Activated effector memory CD4-positive, alpha-beta T cell treated with Interleukin-2 at 50 U/mL for 16 hours (primary cell): Measurements from ENCODE around the gene SPRR1A.
"Not testable (repeated sequence)": the region's sequence is repeated elsewhere in the genome, so short reads cannot be mapped to it uniquely, and the experiment has no call there.

Experiments
- DNase-seq: peaks from one replicate; pipeline ENCODE4 v3.0.0-alpha.2; 2020

Gene SPRR1A

DNA sequence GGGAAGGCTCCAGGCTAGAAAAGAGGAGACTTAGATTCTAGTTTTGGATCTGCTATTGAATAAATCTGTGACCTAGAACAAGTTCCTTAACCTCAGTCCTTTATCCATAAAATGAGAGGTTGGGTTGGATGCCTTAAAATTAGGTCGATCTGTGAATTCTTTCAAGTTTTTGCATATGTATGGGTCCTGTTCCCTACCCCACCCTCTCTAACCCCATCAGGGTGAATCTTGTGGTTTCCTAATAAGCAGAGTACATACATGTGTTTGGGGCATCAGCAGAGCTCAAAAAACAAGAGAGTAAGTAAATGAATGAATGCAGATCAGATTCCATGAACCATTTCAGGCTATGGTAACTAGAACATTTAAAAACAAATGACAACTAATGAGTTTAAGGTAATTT, 7.2 kb upstream of the SPRR1A start:
- no peak for DNase-seq

DNA sequence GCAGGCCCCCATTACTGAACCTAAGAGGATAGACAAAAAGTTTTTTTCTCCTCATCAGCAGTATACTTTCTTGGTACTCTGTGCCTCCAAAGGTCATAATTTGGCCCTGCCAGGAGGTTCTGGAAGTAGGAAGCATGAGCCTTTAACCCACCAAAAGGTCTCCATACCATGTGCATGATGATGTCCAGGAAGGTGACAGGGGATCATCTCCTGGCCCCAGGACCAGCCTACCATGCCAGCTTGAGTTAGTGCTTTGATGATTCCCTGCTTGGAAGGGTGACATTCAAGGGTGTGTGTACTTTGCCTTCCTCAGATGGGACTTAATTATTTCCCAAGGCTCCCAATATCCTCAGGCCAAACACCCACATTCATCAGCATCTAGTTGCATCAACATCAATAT, 6.3 kb upstream of the SPRR1A start:
- DNase-seq, result no peak

DNA sequence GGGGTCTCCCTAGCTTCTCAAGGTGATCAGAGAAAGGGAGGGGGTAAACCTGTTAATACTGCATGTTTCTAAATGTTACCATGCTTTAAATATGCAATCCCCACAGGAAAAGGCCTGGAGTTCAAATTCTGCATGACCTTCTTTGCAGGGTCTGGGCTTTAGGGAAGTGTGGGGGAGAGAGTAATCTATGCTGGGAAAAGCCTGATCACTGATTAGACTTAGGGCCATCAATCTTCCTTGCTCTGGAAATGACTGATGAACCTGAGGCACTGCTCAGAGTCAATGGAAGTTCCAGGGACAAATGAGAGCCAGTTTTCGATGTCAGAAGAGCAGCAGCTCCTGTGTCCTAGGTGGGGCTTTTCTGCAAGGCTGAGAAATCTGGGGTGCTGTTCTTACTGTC, 3.2 kb upstream of the SPRR1A start:
- no peak for DNase-seq

DNA sequence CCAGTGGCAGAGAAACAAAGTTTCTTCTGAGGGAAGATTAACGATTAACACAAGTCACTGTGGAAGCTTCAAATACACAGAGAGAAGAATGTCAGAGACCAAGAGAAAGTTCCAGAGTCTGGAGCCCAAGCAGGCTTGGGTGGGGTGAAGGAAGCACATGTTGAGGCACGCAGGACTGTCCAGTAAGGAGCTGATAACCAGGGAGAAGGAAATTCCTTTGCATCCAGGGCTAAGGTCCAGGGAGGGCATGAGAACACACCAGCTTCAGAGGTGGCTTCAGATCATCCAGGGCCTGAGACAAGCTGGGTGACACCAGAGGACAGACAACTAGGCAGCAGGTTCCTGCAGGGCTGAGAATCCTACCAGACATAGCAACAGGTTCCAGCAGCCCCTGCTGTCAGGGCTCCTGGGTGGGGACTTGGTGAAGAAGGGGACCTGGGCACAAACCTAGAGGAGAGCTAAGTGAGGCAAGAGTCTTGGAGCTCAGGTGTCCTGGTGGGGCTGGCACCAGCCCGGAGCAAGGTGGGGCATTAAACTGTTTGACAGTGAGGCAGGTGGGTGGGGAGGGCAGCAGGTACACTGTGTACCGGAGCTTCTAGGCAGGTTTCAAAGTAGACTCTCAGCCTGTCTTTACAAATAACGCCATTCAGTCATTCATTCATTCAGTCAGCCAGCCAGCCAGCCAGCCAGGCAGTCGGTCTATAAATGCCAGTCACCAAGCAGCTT, 2.6 kb upstream of the SPRR1A start:
- no peak for DNase-seq

DNA sequence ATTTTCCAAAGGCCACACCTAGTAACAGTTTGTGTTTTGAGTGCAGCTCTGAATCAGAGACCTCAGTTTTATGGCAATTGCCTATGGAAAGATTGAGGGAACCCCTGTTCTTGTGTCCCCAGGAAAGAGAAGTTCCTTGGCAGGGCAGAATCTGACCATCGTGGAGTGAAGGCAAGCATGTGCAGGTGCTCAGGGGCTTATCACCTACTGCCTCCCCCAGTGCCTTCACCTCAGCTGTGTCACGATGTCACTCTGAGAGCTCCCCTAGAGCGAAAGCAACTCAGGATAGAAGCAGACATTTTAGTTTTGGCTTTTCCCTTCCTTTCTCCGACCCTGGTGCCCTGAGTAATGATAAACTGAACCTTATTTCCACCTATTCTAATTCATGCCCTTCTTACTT, 1.8 kb upstream of the SPRR1A start:
- no peak for DNase-seq

DNA sequence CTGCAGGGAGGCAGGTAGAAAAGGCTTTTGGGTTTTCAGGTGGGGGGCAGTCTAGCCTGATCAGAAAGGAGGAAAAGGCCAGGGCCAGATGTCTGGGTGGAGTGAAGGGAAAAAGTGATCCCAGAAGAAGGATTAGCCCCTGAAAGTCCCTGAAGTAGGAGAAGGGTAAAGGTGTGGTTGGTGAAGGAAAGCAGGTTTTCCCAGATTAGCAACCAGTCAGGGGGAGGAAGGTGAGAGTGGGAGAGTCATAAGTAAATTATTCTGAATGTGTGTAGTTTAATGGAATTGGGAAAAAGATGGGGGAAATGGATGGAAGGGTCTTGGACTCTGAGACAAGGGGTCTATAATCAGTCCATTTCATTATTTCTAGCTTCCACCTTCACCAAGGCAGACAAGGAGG, 647 bp upstream of the SPRR1A start:
- DNase-seq, result no peak

DNA sequence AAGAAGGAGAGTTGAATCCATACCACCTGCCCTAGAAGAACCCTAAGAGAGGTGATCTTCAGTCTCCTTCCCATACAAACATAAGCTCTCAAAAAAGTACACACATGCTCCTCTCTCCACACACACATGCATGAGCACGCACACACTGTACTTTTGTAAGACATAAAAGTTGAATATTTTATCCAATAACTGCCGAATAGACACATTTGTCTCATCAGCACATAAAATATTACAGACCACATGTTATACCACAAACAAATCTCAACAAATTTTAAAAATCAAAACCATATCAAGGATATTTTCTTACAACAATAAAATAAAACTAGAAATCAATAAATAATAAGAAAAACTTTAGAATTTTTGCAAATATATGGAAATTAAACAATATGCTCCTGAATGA, 2.7 kb downstream of the SPRR1A start:
- no peak for DNase-seq

DNA sequence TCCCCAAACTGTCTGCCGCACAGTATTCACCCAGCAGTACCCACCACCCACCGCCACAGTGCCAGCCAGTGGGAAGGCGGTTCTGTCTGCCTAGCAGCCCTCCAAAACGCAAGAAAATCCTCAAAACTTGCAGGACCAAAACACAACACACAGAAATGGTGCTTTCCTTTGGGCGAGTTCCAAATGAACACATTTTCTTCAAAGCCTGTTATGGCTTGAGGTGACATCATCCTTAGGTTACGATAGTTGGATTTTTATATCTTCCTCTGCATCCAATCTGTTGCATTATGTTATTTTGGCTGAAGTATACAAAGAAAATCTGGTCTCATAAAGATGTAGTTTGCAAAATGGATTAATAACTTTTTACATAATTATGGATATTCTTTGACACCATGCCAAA, 9.3 kb downstream of the SPRR1A start:
- DNase-seq, result no peak

DNA sequence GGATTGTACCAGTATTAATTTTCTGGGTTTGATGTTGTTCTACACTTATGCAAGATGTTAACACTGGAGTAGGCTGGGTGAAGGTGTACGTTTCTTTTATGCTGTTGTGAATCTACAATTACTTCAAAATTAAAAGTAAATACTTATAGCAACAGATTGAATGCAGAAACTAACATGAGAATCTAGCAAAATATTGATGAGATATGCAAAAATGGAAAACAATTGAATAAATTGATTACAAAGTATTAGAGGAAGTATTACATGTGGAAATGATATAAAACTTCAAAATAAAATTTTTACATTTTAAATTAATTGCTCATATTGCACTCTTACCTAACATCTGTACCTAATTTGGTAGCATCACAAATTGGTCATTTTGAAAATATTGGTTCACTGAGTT, 12.0 kb downstream of the SPRR1A start:
- no peak for DNase-seq

DNA sequence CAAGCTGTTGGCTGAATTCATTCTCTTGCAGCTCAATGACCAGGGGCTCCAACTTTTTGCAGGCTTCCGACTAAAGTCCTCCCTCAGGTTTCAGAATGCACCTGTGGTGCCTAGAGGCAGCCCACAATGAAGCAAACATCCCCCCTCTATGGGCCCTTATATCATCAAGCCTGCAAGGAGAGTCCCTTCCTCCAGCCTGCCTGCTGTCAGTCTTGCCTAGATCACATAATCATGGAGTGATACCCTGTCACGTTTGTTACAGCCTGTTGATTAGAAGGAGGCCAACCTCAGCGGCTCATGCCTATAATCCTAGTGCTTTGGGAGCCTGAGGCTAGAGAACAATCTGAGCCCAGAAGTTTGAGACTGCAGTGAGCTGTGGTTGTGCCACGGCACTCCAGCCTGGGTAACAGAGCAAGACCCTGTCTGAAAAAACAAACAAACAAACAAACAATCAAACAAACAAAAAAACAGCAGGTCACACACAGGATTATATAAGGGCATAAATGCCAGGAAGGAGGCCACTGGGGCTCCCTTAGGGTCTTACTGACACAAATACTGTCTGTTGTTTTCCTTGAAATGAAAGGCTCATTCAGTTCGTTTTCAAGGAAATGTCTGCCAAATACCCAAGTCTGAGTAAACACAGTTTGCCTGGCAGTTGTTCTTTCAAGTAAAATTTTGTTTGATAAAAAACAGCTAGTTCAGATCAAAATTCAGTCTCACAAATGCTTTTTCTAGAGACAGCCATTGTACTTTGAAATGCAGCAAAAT, 12.9 kb downstream of the SPRR1A start:
- DNase-seq, result no peak

DNA sequence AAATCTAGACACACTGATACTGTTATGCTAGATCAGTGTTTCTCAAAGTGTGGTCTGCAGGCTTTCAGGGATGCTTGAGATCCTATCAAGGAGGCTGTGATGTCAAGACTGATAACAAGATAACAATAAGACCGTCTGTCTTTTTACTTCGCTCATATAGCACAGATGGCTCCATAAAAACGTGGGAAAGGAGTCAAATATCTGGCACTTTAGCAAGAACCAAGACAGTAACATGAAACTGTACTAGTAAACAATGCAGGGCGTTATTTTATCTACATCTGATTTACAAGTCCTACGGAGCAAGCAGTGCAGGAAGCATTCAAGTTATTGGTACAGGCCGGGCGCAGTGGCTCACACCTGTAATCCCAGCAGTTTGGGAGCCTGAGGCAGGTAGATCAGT, 14.0 kb downstream of the SPRR1A start:
- no peak for DNase-seq

DNA sequence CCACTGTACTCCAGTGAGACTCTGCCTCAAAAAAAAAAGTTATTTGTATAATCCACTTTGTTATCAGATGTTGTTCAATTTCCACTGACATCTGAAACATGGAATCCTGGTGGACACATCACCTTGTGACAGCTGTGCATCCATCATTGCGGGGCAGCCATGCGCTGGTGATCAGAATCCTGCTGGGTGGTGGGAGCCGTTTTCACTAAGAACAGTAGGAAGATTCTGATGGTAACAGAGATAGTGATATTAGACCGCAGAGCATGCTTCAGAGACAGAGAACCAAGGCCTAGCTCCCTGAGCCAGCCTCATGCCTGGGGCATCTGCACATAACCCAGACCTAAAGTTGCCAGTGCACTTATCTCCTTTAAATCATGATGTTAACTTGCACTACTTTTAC, 14.6 kb downstream of the SPRR1A start:
- no peak for DNase-seq

DNA sequence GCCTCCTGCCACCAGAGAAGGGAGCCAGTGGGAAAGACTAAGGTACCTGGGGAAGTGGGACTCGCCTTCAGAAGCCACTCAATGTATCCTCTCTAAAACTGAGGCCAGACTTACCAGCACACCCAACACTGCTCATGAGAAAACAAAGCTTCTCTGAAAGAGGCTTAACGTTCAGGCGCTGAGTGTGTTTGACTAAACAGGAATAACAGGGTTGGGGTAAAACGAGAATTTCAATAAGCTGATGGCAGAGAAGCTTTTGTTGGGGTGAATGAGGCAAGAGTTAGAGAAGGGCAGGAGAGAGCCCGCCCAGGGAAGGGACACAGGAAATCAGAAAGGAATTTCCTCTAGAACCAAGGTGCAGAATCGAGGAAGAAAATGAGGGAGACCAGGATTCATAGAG, 15.9 kb downstream of the SPRR1A start:
- no peak for DNase-seq

DNA sequence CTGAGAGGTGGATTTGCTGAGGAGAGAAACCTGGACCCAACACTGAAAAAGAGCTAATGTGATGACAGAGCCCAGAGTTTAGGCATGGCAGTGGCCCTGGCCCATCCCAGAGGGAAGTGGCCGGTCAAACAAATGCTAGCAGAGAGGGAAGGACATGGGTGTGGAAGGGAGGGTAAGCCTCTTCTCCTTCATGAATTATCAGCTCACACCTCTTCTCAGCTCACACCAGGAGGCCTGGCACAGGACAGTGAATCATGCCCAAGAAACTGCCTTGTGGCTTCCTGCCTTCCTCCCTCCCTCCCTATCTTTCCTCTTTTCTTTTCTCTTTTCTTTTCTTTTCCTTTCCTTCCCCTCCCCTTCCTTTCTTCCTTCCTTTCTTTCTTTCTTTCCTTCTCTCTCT, 16.4 kb downstream of the SPRR1A start:
- DNase-seq, result no peak

DNA sequence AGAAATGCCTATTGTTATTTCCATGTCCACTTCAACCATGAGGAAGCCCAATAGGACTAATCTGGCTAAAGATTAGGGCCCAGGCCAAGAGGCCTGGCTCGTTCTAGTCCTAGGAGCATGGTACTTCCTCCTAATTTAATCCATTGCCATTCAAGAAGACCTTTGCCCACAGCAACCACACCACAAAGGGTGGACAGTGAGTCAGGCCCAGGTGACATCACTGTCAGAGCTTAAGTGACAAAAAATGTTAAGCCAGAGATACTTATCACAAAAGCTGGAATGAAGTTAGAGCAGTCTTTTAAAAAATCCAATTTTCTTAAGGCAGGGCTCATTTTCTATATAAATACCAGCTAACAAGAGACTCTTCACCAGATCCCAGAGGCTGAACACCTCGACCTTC, 17.5 kb downstream of the SPRR1A start, which contains the start of gene SPRR3:
SPRR3 (plus strand) TSS at position 368 of the 400 bp plus-strand sequence. CDS start 1,272 bp downstream, outside the sequence.
- no peak for DNase-seq

DNA sequence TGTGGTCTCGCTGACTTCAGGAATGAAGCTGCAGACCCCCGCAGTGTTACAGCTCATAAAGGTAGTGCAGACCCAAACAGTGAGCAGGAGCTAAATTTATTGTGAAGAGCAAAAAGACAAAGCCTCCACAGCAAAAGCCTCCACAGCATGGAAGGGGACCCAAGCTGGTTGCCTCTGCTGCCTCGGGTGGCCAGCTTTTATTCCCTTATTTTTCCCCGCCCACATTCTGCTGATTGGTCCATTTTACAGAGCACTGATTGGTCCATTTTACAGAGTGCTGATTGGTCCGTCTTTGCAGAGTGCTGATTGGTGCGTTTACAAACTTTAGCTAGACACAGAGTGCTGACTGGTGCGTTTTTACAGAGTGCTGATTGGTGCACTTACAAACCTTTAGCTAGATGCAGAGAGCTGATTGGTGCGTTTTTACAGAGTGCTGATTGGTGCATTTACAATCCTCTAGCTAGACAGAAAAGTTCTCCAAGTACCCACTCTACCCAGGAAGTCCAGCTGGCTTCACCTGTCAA, 27.4 kb downstream of the SPRR1A start:
- DNase-seq, result not testable (repeated sequence)

DNA sequence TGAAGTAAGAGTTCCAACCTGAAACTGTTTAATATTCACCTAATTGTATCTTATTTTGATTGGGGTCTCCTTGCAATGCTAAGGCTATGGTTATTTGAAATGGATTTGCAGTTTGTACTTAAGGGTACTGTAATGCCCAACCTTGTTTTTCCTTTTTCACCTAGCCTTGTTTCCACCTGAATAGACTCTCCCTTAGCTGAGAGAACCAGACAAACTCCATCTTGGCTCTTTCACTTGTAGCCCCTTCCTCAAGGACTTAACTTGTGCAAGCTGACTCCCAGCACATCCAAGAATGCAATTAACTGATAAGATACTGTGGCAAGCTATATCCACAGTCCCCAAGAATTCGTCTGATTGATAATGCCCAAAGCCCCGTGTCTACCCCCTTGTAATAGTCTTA, 37.9 kb downstream of the SPRR1A start:
- not testable (repeated sequence) for DNase-seq

DNA sequence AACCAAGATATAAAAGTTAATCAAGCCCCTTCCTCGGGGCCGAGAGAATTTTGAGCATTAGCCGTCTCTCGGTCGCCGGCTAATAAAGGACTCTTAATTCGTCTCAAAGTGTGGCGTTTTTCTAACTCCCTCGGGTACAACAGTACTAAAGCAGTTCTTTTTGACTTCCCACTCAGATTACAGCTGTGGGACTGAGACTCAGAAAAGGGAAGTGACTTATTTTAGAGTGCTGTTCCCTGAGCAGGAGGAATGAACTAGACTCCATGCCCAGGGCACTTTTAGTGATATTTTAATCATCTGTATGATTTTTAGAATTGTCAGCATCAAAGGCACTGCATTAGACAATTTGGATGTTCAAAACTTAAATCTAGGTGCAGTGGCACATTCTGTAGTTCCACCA, 38.5 kb downstream of the SPRR1A start:
- not testable (repeated sequence) for DNase-seq

DNA sequence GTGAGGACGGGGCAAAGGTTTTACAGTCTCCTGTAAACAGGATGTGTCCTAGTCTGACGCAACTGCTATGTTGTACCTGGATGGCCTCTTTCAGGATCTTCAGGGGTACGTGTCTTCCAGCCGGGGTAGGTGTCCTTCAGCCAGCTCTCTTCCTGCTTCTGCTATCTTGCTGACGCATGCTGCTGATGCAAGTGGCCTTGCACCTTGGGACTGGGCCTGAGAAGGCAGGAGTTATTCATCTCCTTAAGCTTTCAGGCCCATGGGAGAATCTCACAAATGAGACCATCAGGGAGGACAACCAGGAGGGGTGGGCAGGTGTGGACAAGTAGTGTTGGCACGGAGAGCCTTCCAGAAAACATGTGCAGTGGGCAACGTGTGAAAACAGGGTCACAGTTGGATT, 39.2 kb downstream of the SPRR1A start:
- no peak for DNase-seq

DNA sequence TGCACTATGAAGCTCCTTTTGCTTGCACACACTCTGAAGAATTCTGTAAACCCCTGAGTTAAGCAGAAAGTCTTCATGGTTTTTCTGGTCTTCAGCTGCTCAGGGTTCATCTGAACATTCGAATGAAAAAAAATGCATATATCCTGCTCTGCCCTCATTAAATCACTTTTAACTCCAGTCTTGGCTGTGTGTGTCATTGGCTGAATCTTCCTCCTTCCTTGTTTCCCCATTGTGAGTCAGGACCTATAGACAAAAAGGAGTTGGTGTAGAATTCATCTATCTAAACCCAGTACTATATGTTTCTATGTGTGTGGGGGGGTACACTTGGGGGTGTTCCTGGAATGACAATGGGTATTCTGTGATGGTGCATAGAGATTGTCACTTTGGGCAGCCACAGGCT, 40.5 kb downstream of the SPRR1A start:
- no peak for DNase-seq

DNA sequence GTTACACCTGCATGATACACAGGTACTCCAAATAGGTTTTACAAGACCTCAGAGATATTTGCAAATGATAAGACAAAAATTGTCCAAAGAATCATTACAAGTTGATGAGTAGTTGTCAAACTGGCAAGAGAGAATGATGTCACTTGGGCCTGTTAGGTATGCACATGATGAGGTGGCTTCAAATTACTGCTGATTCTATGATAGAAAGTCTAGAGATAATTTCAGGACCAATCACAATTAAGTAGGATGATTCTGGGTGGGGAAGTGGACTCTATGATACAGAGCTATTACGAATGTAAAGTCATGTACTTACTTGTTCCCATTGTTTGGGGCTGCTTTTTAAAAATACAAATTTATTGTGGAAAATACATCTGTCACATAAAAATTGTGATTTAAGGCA, 41.9 kb downstream of the SPRR1A start:
- DNase-seq, result no peak

DNA sequence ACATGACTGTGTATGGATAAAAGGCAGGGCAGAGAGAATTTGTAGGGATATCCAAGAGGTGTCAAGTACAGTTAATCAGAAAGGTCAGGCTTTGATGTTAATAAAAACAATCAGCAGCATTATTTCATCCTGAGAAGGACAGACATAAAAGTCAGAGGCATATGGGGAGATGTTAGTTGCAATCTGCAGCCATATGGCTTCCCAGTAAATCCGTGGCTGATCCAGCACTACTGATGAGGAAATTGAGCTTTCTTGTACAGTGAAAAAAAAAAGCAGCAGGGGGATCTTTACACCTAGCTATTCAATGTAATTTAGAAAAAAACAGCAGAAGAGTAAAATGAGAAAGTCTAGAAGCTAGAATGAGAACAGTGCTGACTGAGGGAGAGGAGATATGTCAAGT, 44.9 kb downstream of the SPRR1A start:
- DNase-seq, result no peak

DNA sequence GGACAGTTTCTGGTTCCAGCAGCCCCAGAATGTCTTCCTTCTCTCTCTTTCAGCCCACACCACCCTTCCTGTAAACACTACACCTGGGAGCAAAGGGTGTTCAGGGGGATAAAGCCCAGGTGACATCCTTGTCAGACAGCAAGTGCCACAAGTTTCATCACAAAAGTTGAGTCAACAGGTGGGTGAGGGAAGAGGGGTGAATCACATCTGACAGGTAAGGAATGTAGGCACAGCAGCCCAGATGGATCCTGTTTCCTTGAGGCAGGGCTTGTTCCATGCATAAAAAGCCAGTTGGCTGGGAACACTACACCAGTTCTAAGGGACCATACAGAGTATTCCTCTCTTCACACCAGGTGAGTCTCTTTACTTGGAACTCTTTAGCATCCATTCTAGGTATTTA, 47.0 kb downstream of the SPRR1A start, which contains the start of gene SPRR1B:
SPRR1B (plus strand) TSS at position 309 of the 400 bp plus-strand sequence. CDS start 1,143 bp downstream, outside the sequence.
- DNase-seq, result no peak

DNA sequence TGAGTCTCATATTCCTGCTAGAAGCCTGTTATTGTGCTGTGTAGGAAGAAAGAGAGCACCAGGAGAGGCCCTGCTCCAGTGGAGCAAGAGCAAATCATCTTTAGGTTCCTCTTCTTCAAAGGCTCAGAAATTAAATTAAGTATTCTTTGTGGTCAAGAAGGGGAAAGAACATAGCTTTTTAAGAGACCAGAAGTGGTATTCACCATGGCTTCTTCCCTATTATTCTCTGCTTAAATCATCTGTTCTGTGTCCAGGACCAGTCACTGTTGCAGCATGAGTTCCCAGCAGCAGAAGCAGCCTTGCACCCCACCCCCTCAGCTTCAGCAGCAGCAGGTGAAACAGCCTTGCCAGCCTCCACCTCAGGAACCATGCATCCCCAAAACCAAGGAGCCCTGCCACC, 48.2 kb downstream of the SPRR1A start:
- DNase-seq, result no peak
